ENCODE data around the gene ZDHHC3.
"Not testable (repeated sequence)": the region's sequence is repeated elsewhere in the genome, so short reads cannot be mapped to it uniquely, and the experiment has no call there.

Gene ZDHHC3

DNA sequence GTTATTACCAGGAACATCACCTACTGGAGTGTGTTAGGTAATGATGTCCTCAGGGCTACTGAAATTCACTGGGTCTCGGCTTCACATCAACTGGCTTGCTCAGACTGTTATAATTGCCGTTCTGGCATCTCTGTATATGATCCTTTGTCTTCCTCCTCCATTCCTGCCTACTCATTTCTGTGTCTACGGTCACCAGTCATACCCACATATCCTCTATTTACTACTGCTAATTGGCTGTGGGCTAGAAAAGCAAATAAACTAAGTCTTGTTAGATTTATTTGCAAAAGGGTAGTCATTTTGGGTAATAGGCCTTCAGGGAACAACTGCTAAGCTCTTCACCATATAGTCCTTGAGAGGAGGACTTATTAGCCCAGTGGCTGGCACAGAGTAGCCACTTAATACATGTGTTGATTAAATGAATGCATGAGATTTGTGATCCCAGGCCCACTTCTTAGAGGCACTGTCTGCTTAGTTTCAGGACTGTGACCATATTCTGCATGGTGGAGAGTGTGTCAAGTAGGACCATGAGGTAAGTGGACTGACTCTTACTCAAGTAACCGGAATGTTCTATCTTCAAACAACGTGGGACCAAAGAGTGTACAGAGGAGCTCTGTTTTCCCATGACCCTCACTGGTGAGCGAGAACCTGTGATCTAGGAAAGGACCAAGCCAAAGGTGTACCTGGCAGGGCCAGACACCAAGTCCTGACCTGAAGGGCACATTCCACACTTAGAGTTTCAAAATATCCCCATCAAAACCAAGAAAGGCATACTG lies 13.2 kb downstream of the ZDHHC3 start:
- DNase-seq = no peak

DNA sequence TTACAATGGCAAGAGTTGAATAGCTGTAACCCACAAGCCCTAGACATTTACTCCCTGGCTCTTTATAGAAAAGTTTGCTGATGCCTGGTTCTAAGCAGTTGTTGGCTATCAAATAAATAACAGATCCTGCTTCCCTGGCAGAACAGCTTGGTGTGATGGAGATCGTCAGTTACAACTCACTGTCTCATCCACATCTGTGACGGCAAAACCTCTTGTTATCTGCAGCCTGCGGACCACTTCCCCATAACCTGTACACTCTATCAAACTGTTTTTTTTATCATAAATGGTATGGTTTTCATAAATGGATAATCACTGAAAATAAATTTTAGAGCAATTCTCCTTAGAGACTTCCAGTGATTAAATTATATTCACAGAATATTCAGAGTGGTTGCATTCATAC lies 14.1 kb downstream of the ZDHHC3 start:
- DNase-seq = no peak

DNA sequence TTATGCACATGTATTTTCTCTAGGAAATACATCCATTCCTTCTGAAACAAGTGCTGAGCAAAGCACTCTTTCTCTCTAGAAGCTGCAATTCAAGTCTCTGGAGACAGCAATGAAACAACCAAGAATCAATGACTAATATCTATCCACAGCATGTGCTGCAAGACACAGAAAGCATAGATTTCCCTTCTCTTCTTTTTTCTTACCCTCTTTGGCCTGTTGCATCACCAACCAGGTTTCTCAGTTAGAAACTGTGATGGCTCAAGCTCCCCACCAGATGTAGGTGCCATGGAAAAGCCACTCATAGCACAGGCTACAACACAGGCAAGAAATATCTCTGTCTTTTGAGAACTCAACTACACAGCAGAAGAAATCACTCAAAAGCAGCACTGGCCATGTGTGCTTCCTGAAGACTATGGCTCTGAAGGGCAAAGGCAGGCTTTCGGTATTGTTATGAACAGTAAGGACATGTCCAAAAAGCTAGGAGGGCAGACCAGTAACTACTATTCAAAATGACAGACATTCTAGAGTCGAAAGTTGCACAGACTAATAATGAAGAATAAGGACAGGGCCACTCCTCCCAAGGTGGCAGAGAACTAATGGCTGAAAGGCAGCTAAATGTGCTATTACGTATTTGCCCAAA lies 15.5 kb downstream of the ZDHHC3 start:
- no peak for DNase-seq

GRCh38 chr3:44958386-44958785 lies 17.6 kb downstream of the ZDHHC3 start:
- no peak for DNase-seq

GRCh38 chr3:44957986-44958385 lies 18.0 kb downstream of the ZDHHC3 start:
- DNase-seq = no peak

- DNase-seq = no peak
These were observed 20.1 kb downstream of the ZDHHC3 start for GRCh38 chr3:44955917-44956316.

DNA sequence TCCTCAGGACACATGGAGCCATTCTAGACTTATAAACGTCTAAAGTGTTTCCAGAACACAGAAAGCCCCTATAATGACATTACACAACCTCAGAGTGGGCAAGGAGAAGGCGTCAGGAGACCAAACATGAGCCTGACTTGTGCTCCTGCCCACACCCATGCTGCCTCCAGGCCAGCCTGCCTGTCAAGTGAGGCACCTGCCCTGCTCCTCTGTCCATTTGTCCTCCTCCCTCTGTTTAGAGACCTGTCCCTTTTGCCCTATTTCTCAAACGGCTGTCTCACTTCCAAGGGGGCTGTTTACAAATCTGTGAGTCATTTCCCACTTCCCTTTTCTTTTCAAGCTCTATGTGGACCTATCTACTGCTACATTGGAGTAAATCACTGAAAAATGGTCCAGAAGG lies 21.0 kb downstream of the ZDHHC3 start:
- DNase-seq = no peak

DNA sequence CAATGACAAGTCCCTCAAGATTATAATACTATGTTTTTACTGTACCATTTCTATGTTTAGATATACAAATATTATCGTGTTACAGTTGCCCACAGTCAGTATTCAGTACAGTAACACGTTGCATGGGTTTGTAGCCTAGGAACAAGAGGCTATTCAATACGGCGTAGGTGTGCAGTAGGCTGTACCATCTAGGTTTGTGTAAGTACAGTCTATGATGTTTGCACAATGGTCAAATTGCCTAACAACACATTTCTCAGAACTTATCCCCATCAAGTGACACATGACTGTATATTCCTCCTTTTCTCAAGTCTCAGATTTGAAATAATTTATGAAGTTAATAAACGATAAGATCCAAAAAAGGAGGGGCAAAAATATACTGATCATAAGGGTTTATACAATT lies 21.7 kb downstream of the ZDHHC3 start:
- no peak for DNase-seq

GRCh38 chr3:44952689-44953088 lies 23.3 kb downstream of the ZDHHC3 start:
- DNase-seq = no peak

DNA sequence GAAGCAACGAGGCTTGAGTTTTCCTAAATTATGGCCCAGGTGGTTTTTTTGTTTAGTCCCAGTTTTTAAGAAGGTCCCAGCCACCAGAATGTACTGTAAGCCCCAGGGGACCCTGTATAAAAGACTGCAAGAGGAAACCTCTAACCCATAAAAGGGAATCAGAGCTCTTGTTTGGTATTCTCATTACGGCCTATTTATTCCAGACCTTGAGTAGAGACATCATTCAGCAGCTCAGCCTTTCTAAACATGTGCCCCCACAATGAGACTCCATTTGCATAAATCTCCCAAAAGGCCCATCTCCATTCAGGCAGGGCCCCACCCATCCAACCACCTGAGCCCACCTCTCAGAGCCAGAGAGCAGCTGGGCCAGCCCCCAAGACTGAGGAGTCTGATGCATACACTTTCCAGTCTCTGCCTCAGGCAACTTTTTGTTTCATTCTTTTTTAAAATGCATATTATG lies 25.7 kb downstream of the ZDHHC3 start:
- DNase-seq = no peak

GRCh38 chr3:44949770-44950169 lies 26.2 kb downstream of the ZDHHC3 start:
- not testable (repeated sequence) for DNase-seq

GRCh38 chr3:44948239-44948638 lies 27.7 kb downstream of the ZDHHC3 start:
- no peak for DNase-seq

GRCh38 chr3:44942202-44942921 lies 33.6 kb downstream of the ZDHHC3 start:
- no peak for DNase-seq

GRCh38 chr3:44939581-44940036 lies 36.4 kb downstream of the ZDHHC3 start:
- DNase-seq = no peak

- DNase-seq = no peak
These were observed 42.7 kb downstream of the ZDHHC3 start for GRCh38 chr3:44932986-44933944.

DNA sequence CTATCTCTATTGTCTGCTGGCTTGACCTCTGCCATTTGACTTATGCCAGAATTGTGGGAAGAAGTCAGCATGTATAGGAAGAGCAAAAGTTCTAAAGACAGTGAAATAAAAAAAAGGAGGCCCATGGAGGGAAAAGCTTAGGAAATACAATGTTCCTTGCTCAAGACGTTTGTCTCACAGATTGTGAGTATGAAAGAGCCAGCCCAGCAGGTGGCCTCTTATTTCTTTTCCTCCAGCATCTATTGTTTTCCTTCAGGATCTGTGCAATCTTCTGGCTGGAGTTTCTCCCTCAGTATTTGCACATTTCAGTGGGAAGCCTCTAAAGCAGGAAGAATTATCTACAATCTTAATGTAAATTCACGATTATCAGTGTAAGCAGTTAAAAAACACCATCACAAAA lies 43.7 kb downstream of the ZDHHC3 start:
- DNase-seq = no peak

DNA sequence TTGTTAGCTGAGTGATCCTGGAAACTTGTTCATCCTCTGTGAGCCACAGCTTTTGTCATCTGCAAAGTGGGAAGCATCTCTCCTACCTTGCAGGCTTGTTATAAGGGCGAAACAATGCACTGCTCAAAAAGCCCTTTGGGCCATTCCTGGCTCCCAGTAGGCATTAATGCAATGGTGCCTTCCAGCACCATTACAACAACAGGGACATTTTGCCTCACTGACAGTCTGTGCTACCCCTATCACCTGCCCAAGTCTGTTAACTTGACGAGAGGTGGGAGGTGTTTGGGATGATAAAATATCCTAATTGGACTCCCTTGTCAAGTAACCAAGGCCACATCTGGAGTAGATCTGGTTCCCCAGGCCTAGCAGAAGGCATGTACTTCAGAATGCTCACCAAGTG lies 44.2 kb downstream of the ZDHHC3 start:
- no peak for DNase-seq

DNA sequence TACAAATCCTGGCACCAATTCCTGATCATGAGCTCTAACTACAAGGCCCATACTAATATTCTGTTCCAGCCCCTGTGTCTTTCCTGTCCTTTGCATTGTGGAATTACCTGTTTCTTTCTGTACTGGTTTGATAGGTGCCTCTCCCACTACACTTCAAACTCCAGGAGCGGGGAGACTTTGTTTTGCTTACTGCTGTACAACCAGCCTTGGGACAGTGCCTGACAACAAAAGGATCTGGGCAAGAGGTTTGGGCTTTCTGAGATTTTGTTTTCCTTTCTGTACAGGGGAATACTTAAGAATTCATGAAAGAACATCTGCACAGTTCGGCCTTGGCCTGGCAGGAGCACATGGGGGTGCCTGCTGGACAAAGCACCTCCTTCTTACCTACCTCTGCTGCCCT lies 45.1 kb downstream of the ZDHHC3 start:
- no peak for DNase-seq

DNA sequence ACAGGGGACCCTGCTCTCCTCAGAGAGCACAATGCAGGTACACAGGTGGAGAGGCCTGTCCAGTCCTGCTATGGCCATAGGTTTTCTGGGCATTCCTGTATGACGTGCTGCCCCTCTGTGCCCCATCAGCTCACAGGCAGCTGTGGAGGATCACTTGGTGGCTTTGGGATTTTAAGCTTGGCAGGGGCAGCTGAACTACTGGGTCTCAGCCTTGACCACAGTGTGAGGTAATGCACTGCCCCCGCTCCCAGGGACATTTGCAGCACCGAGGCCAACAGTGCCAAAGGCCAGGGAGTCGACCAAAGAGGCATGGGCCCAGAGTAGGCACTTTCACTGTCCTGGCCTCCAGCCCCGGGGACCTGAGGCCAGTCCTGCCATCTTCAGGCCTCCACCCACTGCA lies 46.2 kb downstream of the ZDHHC3 start:
- no peak for DNase-seq

- DNase-seq = no peak
These were observed 48.6 kb downstream of the ZDHHC3 start for GRCh38 chr3:44927371-44927770.

GRCh38 chr3:44926921-44927320 lies 49.1 kb downstream of the ZDHHC3 start:
- DNase-seq = no peak

DNA sequence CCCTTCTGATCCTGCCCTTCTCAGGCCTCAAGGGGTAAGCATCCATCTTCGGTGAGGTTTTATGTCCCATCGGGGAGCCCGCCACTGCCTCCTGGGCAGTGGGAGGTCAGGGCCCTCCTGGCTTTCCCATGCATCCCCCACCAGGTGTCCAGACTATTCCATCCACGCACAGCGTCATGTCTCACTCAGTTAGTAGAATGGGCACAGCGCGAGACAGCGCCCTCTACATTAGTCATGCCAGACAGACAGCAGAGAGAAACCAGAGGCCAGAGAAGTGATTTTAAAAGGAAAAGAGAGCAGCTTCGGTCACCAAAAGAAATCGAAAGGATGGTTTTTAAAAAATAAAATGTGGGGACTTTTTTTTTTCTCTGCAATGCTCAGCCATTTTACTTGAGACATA lies 49.8 kb downstream of the ZDHHC3 start:
- no peak for DNase-seq

Measured in NCI-H82 (cell line).